Measurements from ENCODE around the gene LNX2.

The LNX2 gene

DNA sequence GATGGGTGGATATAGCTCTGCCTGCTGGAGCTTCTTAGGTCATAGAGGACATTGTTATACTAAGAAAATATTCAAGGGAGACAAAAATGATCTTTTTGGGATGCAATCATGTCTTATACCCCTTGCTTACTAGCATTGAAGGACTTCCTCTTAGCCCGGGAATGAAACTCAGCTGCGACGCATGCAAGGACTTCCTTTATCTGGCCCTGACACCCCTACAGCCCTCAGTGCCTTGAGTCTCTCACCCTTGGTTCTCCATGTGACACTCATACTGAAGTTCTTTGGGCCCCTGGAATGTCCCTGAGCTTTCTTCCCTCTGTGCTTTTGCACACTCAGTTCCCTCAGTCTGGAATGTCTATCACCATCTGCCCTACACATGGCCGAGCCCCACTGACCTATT, 97.5 kb downstream of the LNX2 start:
- TF ChIP-seq FOXP2 (optimal IDR thresholded peaks at IDR 0.05; ENCODE audit: borderline replicate concordance, extremely low read depth, extremely low read length, insufficient read depth) (no peak), POLR2AphosphoS5 (IDR thresholded peaks at IDR 0.05; ENCODE audit: low read depth, low read length) (no peak), TAF1 (IDR thresholded peaks at IDR 0.05; ENCODE audit: borderline replicate concordance, insufficient read depth, low read length) (no peak), SIN3A (IDR thresholded peaks at IDR 0.05; ENCODE audit: borderline replicate concordance, insufficient read depth, low read length) (no peak)
- TF ChIP-seq, protein P1, sequence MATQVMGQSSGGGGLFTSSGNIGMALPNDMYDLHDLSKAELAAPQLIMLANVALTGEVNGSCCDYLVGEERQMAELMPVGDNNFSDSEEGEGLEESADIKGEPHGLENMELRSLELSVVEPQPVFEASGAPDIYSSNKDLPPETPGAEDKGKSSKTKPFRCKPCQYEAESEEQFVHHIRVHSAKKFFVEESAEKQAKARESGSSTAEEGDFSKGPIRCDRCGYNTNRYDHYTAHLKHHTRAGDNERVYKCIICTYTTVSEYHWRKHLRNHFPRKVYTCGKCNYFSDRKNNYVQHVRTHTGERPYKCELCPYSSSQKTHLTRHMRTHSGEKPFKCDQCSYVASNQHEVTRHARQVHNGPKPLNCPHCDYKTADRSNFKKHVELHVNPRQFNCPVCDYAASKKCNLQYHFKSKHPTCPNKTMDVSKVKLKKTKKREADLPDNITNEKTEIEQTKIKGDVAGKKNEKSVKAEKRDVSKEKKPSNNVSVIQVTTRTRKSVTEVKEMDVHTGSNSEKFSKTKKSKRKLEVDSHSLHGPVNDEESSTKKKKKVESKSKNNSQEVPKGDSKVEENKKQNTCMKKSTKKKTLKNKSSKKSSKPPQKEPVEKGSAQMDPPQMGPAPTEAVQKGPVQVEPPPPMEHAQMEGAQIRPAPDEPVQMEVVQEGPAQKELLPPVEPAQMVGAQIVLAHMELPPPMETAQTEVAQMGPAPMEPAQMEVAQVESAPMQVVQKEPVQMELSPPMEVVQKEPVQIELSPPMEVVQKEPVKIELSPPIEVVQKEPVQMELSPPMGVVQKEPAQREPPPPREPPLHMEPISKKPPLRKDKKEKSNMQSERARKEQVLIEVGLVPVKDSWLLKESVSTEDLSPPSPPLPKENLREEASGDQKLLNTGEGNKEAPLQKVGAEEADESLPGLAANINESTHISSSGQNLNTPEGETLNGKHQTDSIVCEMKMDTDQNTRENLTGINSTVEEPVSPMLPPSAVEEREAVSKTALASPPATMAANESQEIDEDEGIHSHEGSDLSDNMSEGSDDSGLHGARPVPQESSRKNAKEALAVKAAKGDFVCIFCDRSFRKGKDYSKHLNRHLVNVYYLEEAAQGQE (IDR thresholded peaks at IDR 0.05; ENCODE audit: insufficient read depth in 1 of 2, low read depth in 2 of 2, low read length in 2 of 2) = no peak

DNA sequence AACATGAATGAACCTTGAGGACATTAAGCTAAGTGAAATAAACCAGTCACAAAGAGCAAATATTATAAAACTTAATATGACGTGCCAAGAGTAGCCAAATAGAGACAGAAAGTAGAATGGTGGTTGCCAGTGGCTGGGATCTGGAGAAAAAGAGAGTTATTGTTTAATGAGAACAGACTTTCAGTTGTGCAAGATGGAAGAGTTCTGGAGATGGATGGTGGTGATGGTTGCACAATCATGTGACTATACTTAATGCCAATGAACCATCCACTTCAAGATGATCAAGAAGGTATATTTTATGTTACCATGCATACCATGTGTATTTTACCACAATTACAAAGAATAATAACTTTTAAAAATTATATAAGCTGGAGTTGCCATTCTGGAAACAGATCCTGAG, 104.2 kb downstream of the LNX2 start:
- TF ChIP-seq POLR2AphosphoS5 (IDR thresholded peaks at IDR 0.05; ENCODE audit: low read depth, low read length) (no peak), SIN3A (IDR thresholded peaks at IDR 0.05; ENCODE audit: borderline replicate concordance, insufficient read depth, low read length) (no peak)

DNA sequence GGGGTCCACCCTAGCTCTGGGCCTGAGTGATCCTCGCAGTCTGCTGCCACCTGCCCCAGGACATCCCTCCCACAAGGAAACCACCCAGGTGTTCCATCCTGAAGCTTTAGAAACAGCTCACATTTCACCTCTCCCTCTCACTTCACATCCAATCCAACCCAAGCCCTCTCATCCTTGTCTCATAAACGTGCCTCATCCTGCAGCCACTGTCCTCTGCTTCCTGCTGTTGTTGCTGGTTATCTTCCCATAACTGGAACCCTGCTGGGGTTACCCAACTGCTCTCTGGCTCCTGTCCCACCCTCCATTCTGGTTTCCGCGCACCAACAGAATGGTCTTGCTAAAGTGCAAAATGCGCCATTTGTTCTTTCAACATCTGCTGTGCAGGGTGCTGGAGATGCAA, 110.2 kb downstream of the LNX2 start:
- TF ChIP-seq POLR2AphosphoS5 (IDR thresholded peaks at IDR 0.05; ENCODE audit: low read depth, low read length) (no peak), SIN3A (IDR thresholded peaks at IDR 0.05; ENCODE audit: borderline replicate concordance, insufficient read depth, low read length) (no peak)

DNA sequence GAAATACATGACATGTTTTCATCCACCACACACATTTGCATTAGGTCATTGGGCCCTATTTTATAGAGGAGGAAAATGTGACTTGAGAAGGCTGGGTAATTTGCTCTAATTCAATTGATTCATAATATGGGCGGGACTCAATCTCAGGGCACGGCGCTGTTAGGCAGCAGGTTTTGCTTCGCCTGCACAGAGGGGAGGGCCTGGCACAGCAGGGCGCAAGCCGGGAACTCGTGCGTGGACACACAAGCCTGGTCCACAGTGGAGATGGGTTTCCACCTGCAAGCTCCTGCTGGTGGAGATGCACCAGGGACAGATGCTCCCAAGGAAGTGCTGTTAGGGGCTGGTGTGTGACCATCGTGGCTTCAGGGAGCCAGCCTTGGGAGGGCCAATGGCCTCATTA, 111.5 kb downstream of the LNX2 start:
- no peak for TF ChIP-seq TAF1 (IDR thresholded peaks at IDR 0.05; ENCODE audit: borderline replicate concordance, insufficient read depth, low read length)
- no peak for TF ChIP-seq SIN3A (IDR thresholded peaks at IDR 0.05; ENCODE audit: borderline replicate concordance, insufficient read depth, low read length)
- TF ChIP-seq POLR2AphosphoS5 (IDR thresholded peaks at IDR 0.05; ENCODE audit: low read depth, low read length) = no peak
- TF ChIP-seq FOXP2 (optimal IDR thresholded peaks at IDR 0.05; ENCODE audit: borderline replicate concordance, extremely low read depth, extremely low read length, insufficient read depth) = no peak
- TF ChIP-seq, protein P1 (IDR thresholded peaks at IDR 0.05; ENCODE audit: insufficient read depth in 1 of 2, low read depth in 2 of 2, low read length in 2 of 2) = no peak

DNA sequence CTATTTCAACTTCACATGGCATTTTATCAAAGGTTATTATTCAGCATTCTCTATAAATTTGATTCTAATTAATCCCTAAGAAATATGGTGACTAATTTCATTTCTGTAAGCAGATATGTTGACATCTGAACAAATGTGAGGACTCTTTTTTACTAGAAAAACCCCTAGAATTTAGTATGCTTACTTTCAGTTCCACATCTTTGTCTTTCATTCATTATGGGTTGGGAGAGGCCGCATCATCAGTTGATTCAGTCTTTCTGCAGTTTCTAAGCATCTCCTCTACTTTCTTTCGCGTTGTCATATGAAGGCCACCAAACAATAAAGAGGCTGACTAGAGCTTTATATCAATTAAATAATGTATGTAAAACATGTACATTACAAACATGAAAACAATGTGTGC, 114.5 kb downstream of the LNX2 start:
- TF ChIP-seq FOXP2 (optimal IDR thresholded peaks at IDR 0.05; ENCODE audit: borderline replicate concordance, extremely low read depth, extremely low read length, insufficient read depth) (no peak), POLR2AphosphoS5 (IDR thresholded peaks at IDR 0.05; ENCODE audit: low read depth, low read length) (no peak)
- TF ChIP-seq, protein P1 (IDR thresholded peaks at IDR 0.05; ENCODE audit: insufficient read depth in 1 of 2, low read depth in 2 of 2, low read length in 2 of 2) = no peak

DNA sequence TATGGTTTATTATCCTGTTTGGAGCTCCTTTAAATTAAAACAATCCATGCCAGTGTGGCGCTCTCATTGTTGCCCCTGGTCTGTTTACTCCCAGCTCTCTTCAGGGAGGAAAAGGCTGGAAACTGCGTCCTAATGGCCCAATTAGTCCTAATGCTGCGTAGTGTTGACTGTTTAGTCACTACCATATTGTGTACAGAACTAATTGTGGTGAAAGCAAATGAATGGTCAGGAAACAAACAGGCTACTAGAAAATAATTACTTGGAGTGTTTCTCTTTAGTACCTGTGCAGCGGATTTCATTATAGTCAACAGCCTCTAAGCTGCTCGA, 115.5 kb downstream of the LNX2 start:
- no peak for TF ChIP-seq SIN3A (IDR thresholded peaks at IDR 0.05; ENCODE audit: borderline replicate concordance, insufficient read depth, low read length)
- TF ChIP-seq, protein P1 (IDR thresholded peaks at IDR 0.05; ENCODE audit: insufficient read depth in 1 of 2, low read depth in 2 of 2, low read length in 2 of 2) = no peak
- no peak for TF ChIP-seq FOXP2 (optimal IDR thresholded peaks at IDR 0.05; ENCODE audit: borderline replicate concordance, extremely low read depth, extremely low read length, insufficient read depth)
- TF ChIP-seq POLR2AphosphoS5 (IDR thresholded peaks at IDR 0.05; ENCODE audit: low read depth, low read length) = no peak
- TF ChIP-seq TAF1 (IDR thresholded peaks at IDR 0.05; ENCODE audit: borderline replicate concordance, insufficient read depth, low read length) = no peak
